22Rv1 (cell line): ENCODE results near the gene FAM83D.

Source experiments
- ZFX ChIP-seq: fragments of 450-650 bp; IDR thresholded peaks from 2 replicates; pipeline ENCODE4 v1.6.1; 2017; ENCODE audit warnings: antibody characterized with exemption, borderline replicate concordance
- TF ChIP-seq, protein P1 (sequence below): fragments of 450-650 bp; IDR thresholded peaks from 2 replicates; pipeline ENCODE4 v1.5.1; 2017; ENCODE audit warnings: mild to moderate bottlenecking

DNA sequence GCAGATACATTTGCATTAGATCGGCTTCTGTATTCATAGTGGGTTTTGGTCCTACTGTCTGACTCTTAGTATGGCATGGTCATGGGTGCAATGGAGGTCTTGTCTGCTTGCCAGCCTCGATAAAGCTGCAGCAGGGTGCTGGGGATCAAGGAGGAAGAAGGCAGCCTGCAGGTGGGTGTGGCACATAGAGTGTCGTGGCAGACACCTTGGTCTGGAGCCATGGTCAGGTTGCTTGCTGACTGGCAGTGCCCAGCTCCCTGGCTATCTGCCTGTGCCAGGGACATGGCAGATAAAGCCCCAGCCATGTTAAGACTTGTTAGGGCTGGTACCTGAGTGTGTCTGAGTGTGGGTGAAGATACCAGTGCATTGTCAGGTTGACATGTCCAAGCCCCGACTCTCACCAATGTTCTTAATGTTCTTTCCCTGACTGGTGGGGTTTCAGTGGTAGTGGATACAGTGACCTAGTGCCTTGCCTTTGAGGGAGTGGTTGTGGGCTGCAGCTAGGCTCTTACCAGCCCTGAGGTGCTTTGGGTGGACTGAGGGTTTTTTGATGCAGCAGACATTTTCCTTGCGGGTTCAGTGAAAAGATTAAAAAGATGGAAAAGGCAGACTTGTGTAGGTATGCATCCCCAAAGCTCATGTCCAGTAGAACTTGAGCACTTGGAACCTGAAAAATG is 1.8 kb downstream of the FAM83D start:
- TF ChIP-seq, protein P1, sequence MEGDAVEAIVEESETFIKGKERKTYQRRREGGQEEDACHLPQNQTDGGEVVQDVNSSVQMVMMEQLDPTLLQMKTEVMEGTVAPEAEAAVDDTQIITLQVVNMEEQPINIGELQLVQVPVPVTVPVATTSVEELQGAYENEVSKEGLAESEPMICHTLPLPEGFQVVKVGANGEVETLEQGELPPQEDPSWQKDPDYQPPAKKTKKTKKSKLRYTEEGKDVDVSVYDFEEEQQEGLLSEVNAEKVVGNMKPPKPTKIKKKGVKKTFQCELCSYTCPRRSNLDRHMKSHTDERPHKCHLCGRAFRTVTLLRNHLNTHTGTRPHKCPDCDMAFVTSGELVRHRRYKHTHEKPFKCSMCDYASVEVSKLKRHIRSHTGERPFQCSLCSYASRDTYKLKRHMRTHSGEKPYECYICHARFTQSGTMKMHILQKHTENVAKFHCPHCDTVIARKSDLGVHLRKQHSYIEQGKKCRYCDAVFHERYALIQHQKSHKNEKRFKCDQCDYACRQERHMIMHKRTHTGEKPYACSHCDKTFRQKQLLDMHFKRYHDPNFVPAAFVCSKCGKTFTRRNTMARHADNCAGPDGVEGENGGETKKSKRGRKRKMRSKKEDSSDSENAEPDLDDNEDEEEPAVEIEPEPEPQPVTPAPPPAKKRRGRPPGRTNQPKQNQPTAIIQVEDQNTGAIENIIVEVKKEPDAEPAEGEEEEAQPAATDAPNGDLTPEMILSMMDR, result no peak
- no peak for TF ChIP-seq ZFX
